GM19372 (cell line): ENCODE results near the gene TCF4.
A peak's percentile ranks its signal among the peaks of the same experiment; 100 is the strongest.

ENCODE experiments used
- ATAC-seq: cut with Tn5 transposase; IDR thresholded peaks from one replicate; pipeline ENCODE4 v1.9.1; 2021; ENCODE audit warnings: mild to moderate bottlenecking, low read depth, moderate library complexity; ENCODE audit not compliant: unreplicated experiment

Gene TCF4

GRCh38 chr18:55221622-55222021 lies 366.4 kb downstream of the TCF4 start:
- ATAC-seq: no peak

- ATAC-seq: peak; percentile 86
Measured at GRCh38 chr18:55220523-55220922, 367.5 kb downstream of the TCF4 start.

- no peak for ATAC-seq
Measured at GRCh38 chr18:55219823-55220222, 368.2 kb downstream of the TCF4 start.

GRCh38 chr18:55219059-55219458 lies 368.9 kb downstream of the TCF4 start:
- no peak for ATAC-seq

GRCh38 chr18:55214969-55215368 lies 373.0 kb downstream of the TCF4 start:
- no peak for ATAC-seq

- no peak for ATAC-seq
Measured at GRCh38 chr18:55214534-55214933, 373.5 kb downstream of the TCF4 start.

- ATAC-seq: no peak
Measured at GRCh38 chr18:55213586-55213985, 374.4 kb downstream of the TCF4 start.

- ATAC-seq: no peak
Measured at GRCh38 chr18:55206927-55207326, 381.1 kb downstream of the TCF4 start.

GRCh38 chr18:55202232-55202917 lies 385.6 kb downstream of the TCF4 start:
- no peak for ATAC-seq

GRCh38 chr18:55199291-55199963 lies 388.6 kb downstream of the TCF4 start:
- no peak for ATAC-seq

- ATAC-seq: no peak
Measured at GRCh38 chr18:55195863-55196262, 392.1 kb downstream of the TCF4 start.

GRCh38 chr18:55189972-55190371 lies 398.0 kb downstream of the TCF4 start:
- no peak for ATAC-seq

GRCh38 chr18:55186588-55186987 lies 401.4 kb downstream of the TCF4 start:
- no peak for ATAC-seq

GRCh38 chr18:55185391-55185790 lies 402.6 kb downstream of the TCF4 start:
- no peak for ATAC-seq

- ATAC-seq: no peak
Measured at GRCh38 chr18:55179835-55180234, 408.2 kb downstream of the TCF4 start.

GRCh38 chr18:55179425-55179824 lies 408.6 kb downstream of the TCF4 start:
- ATAC-seq: no peak

- no peak for ATAC-seq
Measured at GRCh38 chr18:55173291-55173690, 414.7 kb downstream of the TCF4 start.
